ENCODE data around the gene ANAPC5. TPM values are rescaled to one million over a fixed set of nuclear protein-coding genes. Genes with fewer than 3 reads are reported as not detected.

Gene ANAPC5
- total RNA-seq, 1 donor from 2014 or later, result 115 TPM

GRCh38 chr12:121371404-121371803 lies 19.2 kb upstream of the ANAPC5 start:
- Histone ChIP-seq H3K36me3 (ENCODE audit: control insufficient read depth, insufficient read depth, low read length) (no peaks in the 10 kb centered on the region), H3K27me3 (ENCODE audit: control insufficient read depth, insufficient read depth, low read length) (no peaks in the 10 kb centered on the region), H3K4me3 (ENCODE audit: low read depth, low read length) (no peak overlapping the region)
- DNase-seq (ENCODE audit: low read depth) (no peak), FAIRE-seq (no peak)
- no peak for TF ChIP-seq CTCF (IDR thresholded peaks at IDR 0.05; ENCODE audit: insufficient read depth, low read length, severe bottlenecking)

- H3K4me3 ChIP-seq (ENCODE audit: low read depth, low read length), result no peak overlapping the region
- no peaks in the 10 kb centered on the region for H3K36me3 ChIP-seq (ENCODE audit: control insufficient read depth, insufficient read depth, low read length)
- FAIRE-seq (no peak), DNase-seq (ENCODE audit: low read depth) (no peak)
- TF ChIP-seq CTCF (IDR thresholded peaks at IDR 0.05; ENCODE audit: insufficient read depth, low read length, severe bottlenecking), result no peak
- H3K27me3 ChIP-seq (ENCODE audit: control insufficient read depth, insufficient read depth, low read length), result no peaks in the 10 kb centered on the region
Observed at GRCh38 chr12:121366063-121366459, 13.8 kb upstream of the ANAPC5 start.

GRCh38 chr12:121365416-121366062 lies 13.3 kb upstream of the ANAPC5 start:
- TF ChIP-seq CTCF (IDR thresholded peaks at IDR 0.05; ENCODE audit: insufficient read depth, low read length, severe bottlenecking), result no peak
- no peaks in the 10 kb centered on the region for H3K36me3 ChIP-seq (ENCODE audit: control insufficient read depth, insufficient read depth, low read length)
- no peak overlapping the region for H3K4me3 ChIP-seq (ENCODE audit: low read depth, low read length)
- no peak for DNase-seq (ENCODE audit: low read depth)
- H3K27me3 ChIP-seq (ENCODE audit: control insufficient read depth, insufficient read depth, low read length), result no peaks in the 10 kb centered on the region
- peak; percentile 7 for FAIRE-seq

- no peak for DNase-seq (ENCODE audit: low read depth)
- FAIRE-seq, result no peak
- Histone ChIP-seq H3K36me3 (ENCODE audit: control insufficient read depth, insufficient read depth, low read length) (no peaks in the 10 kb centered on the region), H3K4me3 (ENCODE audit: low read depth, low read length) (no peak overlapping the region), H3K27me3 (ENCODE audit: control insufficient read depth, insufficient read depth, low read length) (no peaks in the 10 kb centered on the region)
- no peak for TF ChIP-seq CTCF (IDR thresholded peaks at IDR 0.05; ENCODE audit: insufficient read depth, low read length, severe bottlenecking)
Observed at GRCh38 chr12:121364683-121365121, 12.5 kb upstream of the ANAPC5 start.

- H3K36me3 ChIP-seq (ENCODE audit: control insufficient read depth, insufficient read depth, low read length), result no peaks in the 10 kb centered on the region
- no peak for TF ChIP-seq CTCF (IDR thresholded peaks at IDR 0.05; ENCODE audit: insufficient read depth, low read length, severe bottlenecking)
- no peak overlapping the region for H3K4me3 ChIP-seq (ENCODE audit: low read depth, low read length)
- no peak for FAIRE-seq
- no peaks in the 10 kb centered on the region for H3K27me3 ChIP-seq (ENCODE audit: control insufficient read depth, insufficient read depth, low read length)
- DNase-seq (ENCODE audit: low read depth), result no peak
Observed at GRCh38 chr12:121358073-121358472, 5.9 kb upstream of the ANAPC5 start.

GRCh38 chr12:121357331-121357730 lies 5.1 kb upstream of the ANAPC5 start:
- Histone ChIP-seq H3K36me3 (ENCODE audit: control insufficient read depth, insufficient read depth, low read length) (no peaks in the 10 kb centered on the region), H3K4me3 (ENCODE audit: low read depth, low read length) (no peak overlapping the region), H3K27me3 (ENCODE audit: control insufficient read depth, insufficient read depth, low read length) (no peaks in the 10 kb centered on the region)
- FAIRE-seq (no peak), DNase-seq (ENCODE audit: low read depth) (no peak)
- no peak for TF ChIP-seq CTCF (IDR thresholded peaks at IDR 0.05; ENCODE audit: insufficient read depth, low read length, severe bottlenecking)
